Astrocyte (in vitro differentiated cells and primary cell): ENCODE measurements around the gene SHROOM3. TPM values are rescaled to one million over a fixed set of nuclear protein-coding genes. Genes with fewer than 3 reads are reported as not detected.

ENCODE experiments used
- DNase-seq: peaks from one replicate; pipeline ENCODE4 v3.0.0-alpha.2; 2010; ENCODE audit warnings: low read depth
- FAIRE-seq: peaks from 2 replicates; lab custom pipeline; 2011; peaks lifted over from hg19 to GRCh38; lab: Jason Lieb, UNC
- H2AFZ ChIP-seq: 2 replicates; pipeline ENCODE4 v1.6.0; 2012; ENCODE audit warnings: low read depth, low read length, inconsistent platforms
- H3K27ac ChIP-seq: 2 replicates; pipeline ENCODE4 v1.5.1; 2011; ENCODE audit warnings: low read depth, low read length, inconsistent platforms
- H3K27me3 ChIP-seq: 2 replicates; pipeline ENCODE4 v1.6.0; 2011; ENCODE audit warnings: low read length, inconsistent platforms; ENCODE audit not compliant: insufficient read depth
- H3K36me3 ChIP-seq: 2 replicates; pipeline ENCODE4 v1.5.1; 2011; ENCODE audit warnings: low read length, inconsistent platforms; ENCODE audit not compliant: insufficient read depth
- H3K4me1 ChIP-seq: 2 replicates; pipeline ENCODE4 v1.5.1; 2011; ENCODE audit warnings: low read length, inconsistent platforms; ENCODE audit not compliant: insufficient read depth
- H3K4me2 ChIP-seq: 2 replicates; pipeline ENCODE4 v1.6.0; 2012; ENCODE audit warnings: low read length, inconsistent platforms
- H3K4me3 ChIP-seq: 2 replicates; pipeline ENCODE4 v1.5.1; 2011; ENCODE audit warnings: low read depth, mild to moderate bottlenecking, low read length, inconsistent platforms; ENCODE audit not compliant: insufficient read depth
- H3K79me2 ChIP-seq: 2 replicates; pipeline ENCODE4 v1.6.0; 2012; ENCODE audit warnings: mild to moderate bottlenecking, low read length, inconsistent platforms; ENCODE audit not compliant: insufficient read depth
- H3K9ac ChIP-seq: 2 replicates; pipeline ENCODE4 v1.6.0; 2012; ENCODE audit warnings: mild to moderate bottlenecking, low read length, inconsistent platforms
- H3K9me3 ChIP-seq: 2 replicates; pipeline ENCODE4 v1.5.1; 2012; ENCODE audit warnings: low read depth, mild to moderate bottlenecking, low read length, inconsistent platforms; ENCODE audit not compliant: insufficient read depth
- H4K20me1 ChIP-seq: 2 replicates; pipeline ENCODE4 v1.6.0; 2012; ENCODE audit warnings: low read length, inconsistent platforms; ENCODE audit not compliant: insufficient read depth
- H3K27ac Mint-ChIP-seq: one replicate; pipeline ENCODE4 v1.8.0; 2021; ENCODE audit warnings: mild to moderate bottlenecking, mixed read lengths; ENCODE audit not compliant: unreplicated experiment
- H3K27me3 Mint-ChIP-seq: one replicate; pipeline ENCODE4 v1.8.0; 2021; ENCODE audit warnings: low read depth, mixed read lengths; ENCODE audit not compliant: unreplicated experiment
- H3K36me3 Mint-ChIP-seq: one replicate; pipeline ENCODE4 v1.8.0; 2021; ENCODE audit warnings: low read depth, mixed read lengths; ENCODE audit not compliant: unreplicated experiment
- H3K4me1 Mint-ChIP-seq: one replicate; pipeline ENCODE4 v1.8.0; 2021; ENCODE audit warnings: low read depth, mixed read lengths; ENCODE audit not compliant: unreplicated experiment
- H3K4me3 Mint-ChIP-seq: one replicate; pipeline ENCODE4 v1.8.0; 2021; ENCODE audit warnings: mild to moderate bottlenecking, moderate library complexity, mixed read lengths; ENCODE audit not compliant: unreplicated experiment
- H3K9me3 Mint-ChIP-seq: one replicate; pipeline ENCODE4 v1.8.0; 2021; ENCODE audit warnings: mild to moderate bottlenecking, mixed read lengths; ENCODE audit not compliant: unreplicated experiment
- CTCF ChIP-seq: IDR thresholded peaks from 2 replicates; pipeline ENCODE4 v1.5.1; 2011; ENCODE audit warnings: low read depth, mild to moderate bottlenecking, inconsistent platforms, low read length, moderate library complexity; ENCODE audit not compliant: insufficient read depth
- EZH2 ChIP-seq: IDR thresholded peaks from 2 replicates; pipeline ENCODE4 v1.6.1; 2012; ENCODE audit warnings: mild to moderate bottlenecking, low read length, inconsistent platforms; ENCODE audit not compliant: insufficient read depth
- total RNA-seq: library from RNA; stranded (reverse); gene quantifications from 2 replicates; pipeline ENCODE4 v1.2.1, GENCODE V29; 2021

The SHROOM3 gene
- total RNA-seq, 1 donor from 2014 or later, result 64.6 TPM

- Histone ChIP-seq H4K20me1 (no peaks in the 10 kb centered on the region), H3K4me2 (peak overlapping the region; percentile 71), H3K36me3 (no peaks in the 10 kb centered on the region), H2AFZ (no peak overlapping the region), H3K79me2 (peaks cover 12% of the 10 kb centered on the region), H3K4me1 (peaks cover 28% of the 10 kb centered on the region), H3K9me3 (no peaks in the 10 kb centered on the region), H3K9ac (peak overlapping the region; percentile 80), H3K27me3 (no peaks in the 10 kb centered on the region), H3K4me3 (no peak overlapping the region), H3K27ac (peak overlapping the region; percentile 95)
- Mint-ChIP-seq H3K9me3 (no peaks in the 10 kb centered on the region), H3K27ac (peak overlapping the region; percentile 99), H3K4me1 (peaks cover 32% of the 10 kb centered on the region), H3K4me3 (peak overlapping the region; percentile 80), H3K27me3 (no peaks in the 10 kb centered on the region), H3K36me3 (peaks cover 31% of the 10 kb centered on the region)
- DNase-seq, result peak; percentile 34
- TF ChIP-seq EZH2 (no peak), CTCF (no peak)
- no peak for FAIRE-seq
Measured at GRCh38 chr4:76783836-76784235, 348.8 kb downstream of the SHROOM3 start.

- H3K27ac ChIP-seq, result peak overlapping the region; percentile 95
Measured at GRCh38 chr4:76784237-76784636, 349.2 kb downstream of the SHROOM3 start.

More at GRCh38 chr4:76784237-76784636, 349.2 kb downstream of the SHROOM3 start:
- H3K27ac Mint-ChIP-seq, result peak overlapping the region; percentile 99
- peak overlapping the region; percentile 80 for H3K9ac ChIP-seq
- H3K4me1 ChIP-seq, result peaks cover 28% of the 10 kb centered on the region
- H3K4me2 ChIP-seq, result peak overlapping the region; percentile 71
- peaks cover 12% of the 10 kb centered on the region for H3K79me2 ChIP-seq
- peak overlapping the region; percentile 34 for H3K4me3 Mint-ChIP-seq
- H3K9me3 Mint-ChIP-seq, result peaks cover 2% of the 10 kb centered on the region
- no peak overlapping the region for H3K4me3 ChIP-seq
- no peak for DNase-seq
- no peaks in the 10 kb centered on the region for H3K9me3 ChIP-seq
- H2AFZ ChIP-seq, result no peak overlapping the region
- no peaks in the 10 kb centered on the region for H3K36me3 ChIP-seq
- H3K27me3 Mint-ChIP-seq, result no peaks in the 10 kb centered on the region
- no peaks in the 10 kb centered on the region for H3K27me3 ChIP-seq
- FAIRE-seq, result no peak
- peaks cover 30% of the 10 kb centered on the region for H3K36me3 Mint-ChIP-seq
- peaks cover 32% of the 10 kb centered on the region for H3K4me1 Mint-ChIP-seq
- TF ChIP-seq CTCF (no peak), EZH2 (no peak)
- H4K20me1 ChIP-seq, result no peaks in the 10 kb centered on the region
